GM12878 (cell line): ENCODE measurements around the gene GINS1. TPM values are rescaled to one million over a fixed set of nuclear protein-coding genes. Genes with fewer than 3 reads are reported as not detected.

Experiments used
- ATAC-seq: fragments of 200-7000 bp; cut with Tn5 transposase; 3 replicates; pipeline ENCODE4 v1.9.1; 2020; ENCODE audit warnings: mild to moderate bottlenecking, moderate library complexity
- BruUV-seq: library from RNA; stranded (reverse); fragments of 400-500 nt; replicated peaks from 2 replicates; lab custom pipeline; 2021; lab: Mats Ljungman, UMichigan
- CTCF ChIA-PET: fragments of 300-600 bp; sonication (Branson Sonifier 250); formaldehyde crosslinking; extraction: SDS; loops from one replicate; lab custom pipeline; 2021; ENCODE audit warnings: inconsistent platforms; lab: Yijun Ruan, JAX
- POLR2A ChIA-PET: fragments of 350-600 bp; formaldehyde crosslinking; extraction: SDS; loops from one replicate; lab custom pipeline; 2021; ENCODE audit warnings: inconsistent platforms; lab: Charles Lee
- RAD21 ChIA-PET: fragments of 300-600 bp; sonication (Branson Sonifier 250); formaldehyde crosslinking; loops from one replicate; lab custom pipeline; 2023; ENCODE audit warnings: antibody characterized with exemption; ENCODE audit not compliant: unreplicated experiment; lab: Charles Lee
- SMC1A ChIA-PET: fragments of 300-600 bp; sonication (Branson Sonifier 250); formaldehyde crosslinking; loops from one replicate; lab custom pipeline; 2023; ENCODE audit not compliant: unreplicated experiment, uncharacterized antibody; lab: Charles Lee
- DNase-seq: peaks from one replicate; pipeline ENCODE4 v3.0.0-alpha.2; 2011; ENCODE audit warnings: low read depth, low spot score
- FAIRE-seq: peaks from 3 replicates; lab custom pipeline; 2011; peaks lifted over from hg19 to GRCh38; lab: Jason Lieb, UNC
- H2AFZ ChIP-seq: 2 replicates; pipeline ENCODE4 v1.6.0; 2011; ENCODE audit warnings: low read depth, low read length, control low read depth; ENCODE audit not compliant: control insufficient read depth
- H3K27ac ChIP-seq: 2 replicates; pipeline ENCODE4 v1.5.1; 2011; ENCODE audit warnings: control low read depth; ENCODE audit not compliant: control insufficient read depth, insufficient read depth
- H3K27me3 ChIP-seq, 2 experiments: replicated peaks in 1 of 2; 2 replicates each; pipeline versions ENCODE4 v1.6.0 to v1.6.1; 2011; ENCODE audit warnings: low read length in 1 of 2; ENCODE audit not compliant: control insufficient read depth in 2 of 2, insufficient read depth in 2 of 2
- H3K36me3 ChIP-seq, 2 experiments: 2 replicates each; pipeline ENCODE4 v1.5.1; 2011; ENCODE audit warnings: low read length in 1 of 2; ENCODE audit not compliant: control insufficient read depth in 2 of 2, insufficient read depth in 2 of 2
- H3K4me1 ChIP-seq: 2 replicates; pipeline ENCODE4 v1.6.1; 2011; ENCODE audit warnings: mild to moderate bottlenecking, low read length, moderate library complexity, mixed read lengths; ENCODE audit not compliant: control insufficient read depth, insufficient read depth
- H3K4me2 ChIP-seq: 2 replicates; pipeline ENCODE4 v1.6.0; 2011; ENCODE audit warnings: control low read depth; ENCODE audit not compliant: control insufficient read depth, insufficient read depth
- H3K4me3 ChIP-seq: fragments of 200-600 bp; sonication (generic); 2 replicates; pipeline ENCODE4 v1.5.1; 2016
- H3K79me2 ChIP-seq: 2 replicates; pipeline ENCODE4 v1.6.0; 2011; ENCODE audit warnings: low read length; ENCODE audit not compliant: control insufficient read depth, insufficient read depth
- H3K9ac ChIP-seq: 2 replicates; pipeline ENCODE4 v1.8.0; 2011; ENCODE audit warnings: low read length, control low read depth, mixed read lengths; ENCODE audit not compliant: control insufficient read depth, insufficient read depth
- H3K9me3 ChIP-seq: replicated peaks from 3 replicates; pipeline ENCODE4 v1.5.1; 2011; ENCODE audit warnings: mild to moderate bottlenecking, low read length; ENCODE audit not compliant: control insufficient read depth, insufficient read depth
- H4K20me1 ChIP-seq: 2 replicates; pipeline ENCODE4 v1.6.0; 2011; ENCODE audit not compliant: control insufficient read depth, insufficient read depth
- CREB1 ChIP-seq: IDR thresholded peaks from 2 replicates; pipeline ENCODE4 v1.6.1; 2012; ENCODE audit warnings: low read depth, mild to moderate bottlenecking, inconsistent platforms
- HCFC1 ChIP-seq: fragments of 150-350 bp; IDR thresholded peaks from 2 replicates; pipeline ENCODE4 v1.6.1; 2014; ENCODE audit warnings: low read length
- KDM1A ChIP-seq: fragments of 200-600 bp; sonication (generic); IDR thresholded peaks from 2 replicates; pipeline ENCODE4 v1.6.1; 2016; ENCODE audit warnings: borderline replicate concordance
- LARP7 ChIP-seq: fragments of 450-650 bp; IDR thresholded peaks from 2 replicates; pipeline ENCODE4 v1.6.1; 2017; ENCODE audit warnings: mild to moderate bottlenecking
- POLR2AphosphoS5 ChIP-seq: IDR thresholded peaks from 2 replicates; pipeline ENCODE4 v1.6.1; 2011; ENCODE audit warnings: mild to moderate bottlenecking, low read length, inconsistent platforms
- ZBED1 ChIP-seq: IDR thresholded peaks from 2 replicates; pipeline ENCODE4 v1.6.1; 2016; ENCODE audit warnings: borderline replicate concordance
- ZNF622 ChIP-seq: fragments of 450-650 bp; IDR thresholded peaks from 2 replicates; pipeline ENCODE4 v1.6.1; 2017; ENCODE audit warnings: mild to moderate bottlenecking, inconsistent platforms
- WGBS: methylation state at CpG from one replicate; pipeline ENCODE4 v1.1.6; 2016; ENCODE audit warnings: low lambda C conversion rate; ENCODE audit not compliant: insufficient replicate concordance, insufficient coverage; ENCODE audit errors: missing lambda C conversion rate; 5-methylcytosine and 5-hydroxymethylcytosine counted together
- in situ Hi-C: fragments of 300-500 bp; cut with MboI; formaldehyde crosslinking; loops from 9 replicates; pipeline ENCODE4 v1.14.3; 2018; ENCODE audit warnings: mixed read lengths
- intact Hi-C: fragments of 100-400 bp; cut with micrococcal nuclease; formaldehyde crosslinking; loops from one replicate; pipeline ENCODE4 v1.14.2; 2022; ENCODE audit not compliant: unreplicated experiment
- polyA plus RNA-seq, 11 experiments: library from polyadenylated mRNA; depleted of rRNA in 4 of 11; unstranded in 6 of 11; stranded (reverse) in 5 of 11; fragments of >200 nt; fragmentation: Nextera tagmentation in 4 of 11; fragmentation: Illumina TruSeq in 1 of 11; extraction: Ambion mirVana in 4 of 11; extraction: Trizol in 1 of 11; gene quantifications; 1 replicate in 1 of 11; 2 replicates in 10 of 11; pipeline versions ENCODE4 v1.2.1 to v1.2.3, GENCODE V29; 2011 to 2016; ENCODE audit warnings: inconsistent platforms in 2 of 11, missing spikeins in 2 of 11, low read depth in 1 of 11
- total RNA-seq, 4 experiments: library from RNA; depleted of rRNA in 3 of 4; stranded (reverse); fragments of >200 nt in 3 of 4; fragmentation: Illumina TruSeq in 1 of 4; extraction: Trizol in 1 of 4; gene quantifications; 2 replicates each; pipeline versions ENCODE4 v1.2.1 to v1.2.3, GENCODE V29; 2013 to 2021

GINS1 gene
- total and polyA plus RNA-seq, 10 of the 15 experiments (the other 5 are each of a cell fraction or from before 2014, with no cell fraction given) = 13.0 to 44.6 (median 30.3) TPM

DNA sequence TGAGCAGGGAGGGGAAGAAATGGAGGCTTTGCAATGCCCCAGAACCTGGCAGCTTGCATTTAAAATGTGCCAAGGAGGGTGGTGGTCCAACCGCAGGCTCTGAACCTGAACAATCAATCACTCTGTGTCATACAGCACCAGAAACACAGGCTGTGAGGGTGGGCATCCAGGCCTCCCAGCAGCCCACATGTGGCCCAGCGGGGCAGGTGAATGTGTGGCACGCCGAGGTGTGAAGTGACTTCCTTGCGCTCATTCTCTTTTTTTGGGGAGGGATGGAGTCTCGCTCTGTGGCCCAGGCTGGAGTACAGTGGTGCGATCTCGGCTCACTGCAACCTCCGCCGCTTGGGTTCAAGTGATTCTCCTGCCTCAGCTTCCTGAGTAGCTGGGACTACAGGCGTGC is 80.5 kb downstream of the GINS1 start:
- Histone ChIP-seq H3K36me3 (no peaks in the 10 kb centered on the region), H3K4me2 (no peak overlapping the region), H3K4me1 (no peaks in the 10 kb centered on the region), H2AFZ (no peak overlapping the region), H3K9ac (no peak overlapping the region), H4K20me1 (no peaks in the 10 kb centered on the region), H3K79me2 (no peaks in the 10 kb centered on the region), H3K27ac (no peak overlapping the region), H3K27me3 (no peaks in the 10 kb centered on the region), H3K9me3 (no peaks in the 10 kb centered on the region), H3K4me3 (no peak overlapping the region)
- WGBS = 72% methylated on average over 11 of the region's 11 CpGs
- ChIA-PET SMC1A (interaction anchor here (0.6 kb wide), 1 partner anchor 64 kb away, joined by 3 read pairs; no protein-coding TSS in a partner anchor), RAD21 (no interaction called here), POLR2A (no interaction called here), CTCF (no interaction called here)
- DNase-seq = no peak
- TF ChIP-seq ZNF622 = no peak
- no peak for TF ChIP-seq POLR2AphosphoS5
- in situ Hi-C loops (no loop called here), intact Hi-C loops (no loop called here)
- BruUV-seq = no TSS peak
- FAIRE-seq = no peak
- ATAC-seq = no peak

DNA sequence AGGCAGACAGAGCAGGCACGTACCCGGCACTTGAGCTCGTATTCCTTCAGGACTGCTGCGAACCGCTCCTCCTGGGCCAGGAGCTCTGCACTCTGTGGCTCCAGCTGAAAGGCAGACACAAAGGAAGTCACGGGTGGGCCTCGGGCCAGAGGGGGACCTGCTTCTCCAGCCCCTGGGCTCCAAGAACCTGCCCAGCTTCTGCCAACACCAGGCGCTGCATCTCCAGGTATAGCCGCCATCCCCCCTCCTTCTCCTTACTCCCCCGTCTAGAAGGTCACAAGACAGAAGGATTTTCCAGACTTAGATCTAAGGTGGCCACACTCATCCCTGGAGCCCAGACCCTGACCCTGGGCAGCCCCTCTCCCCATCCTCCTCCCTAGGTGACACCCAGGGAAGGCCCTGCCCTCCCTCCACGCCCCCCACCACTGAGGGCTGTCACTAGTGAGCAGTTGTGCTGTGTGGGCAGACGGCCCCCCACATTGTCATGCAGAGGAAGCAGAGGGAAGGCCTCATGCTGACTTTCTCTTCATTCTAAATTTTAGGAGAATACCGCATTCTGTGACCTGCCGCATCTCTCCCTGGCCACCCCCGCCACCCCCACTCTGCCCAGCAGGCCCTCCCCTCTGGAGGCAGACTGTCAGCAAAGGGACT is 81.9 kb downstream of the GINS1 start:
- TF ChIP-seq ZBED1 (no peak), KDM1A (no peak), LARP7 (no peak), CREB1 (no peak), HCFC1 (no peak)
- no peak for ATAC-seq
- H3K79me2 ChIP-seq = no peaks in the 10 kb centered on the region
- ChIA-PET RAD21 (no interaction called here), CTCF (no interaction called here), SMC1A (no interaction called here), POLR2A (no interaction called here)
- intact Hi-C loops = no loop called here
- in situ Hi-C loops = no loop called here
- H3K36me3 ChIP-seq = no peaks in the 10 kb centered on the region
- no TSS peak for BruUV-seq
- no peak for FAIRE-seq
- no peak for DNase-seq
- no peaks in the 10 kb centered on the region for H4K20me1 ChIP-seq
- no peaks in the 10 kb centered on the region for H3K4me1 ChIP-seq
- H2AFZ ChIP-seq = no peak overlapping the region
- no peak overlapping the region for H3K4me2 ChIP-seq
- H3K9me3 ChIP-seq = no peaks in the 10 kb centered on the region
- H3K27me3 ChIP-seq = no peaks in the 10 kb centered on the region
- H3K9ac ChIP-seq = no peak overlapping the region
- H3K27ac ChIP-seq = no peak overlapping the region
- no peak overlapping the region for H3K4me3 ChIP-seq
- WGBS = 61% methylated on average over 15 of the region's 15 CpGs
